HEK293 (cell line): ENCODE data around the gene TTC7B.
A peak's percentile ranks its signal among the peaks of the same experiment; 100 is the strongest.
"Not testable (repeated sequence)": the region's sequence is repeated elsewhere in the genome, so short reads cannot be mapped to it uniquely, and the experiment has no call there.

ENCODE experiments used
- CTCF ChIA-PET: fragments of 350-600 bp; formaldehyde crosslinking; extraction: SDS; loops from one replicate; lab custom pipeline; 2021; ENCODE audit warnings: antibody characterized with exemption; lab: Yijun Ruan, JAX
- POLR2A ChIA-PET: fragments of 300-600 bp; formaldehyde crosslinking; extraction: SDS; loops from one replicate; lab custom pipeline; 2020; ENCODE audit warnings: antibody characterized with exemption, inconsistent platforms; lab: Yijun Ruan, JAX
- H3K27ac ChIP-seq: fragments of 200-500 bp; sonication (Bioruptor generic); 2 replicates; pipeline ENCODE4 v1.5.1; 2014; ENCODE audit warnings: low read depth, low read length, control low read depth, inconsistent platforms; ENCODE audit errors: extremely low read depth
- H3K36me3 ChIP-seq, 2 experiments: fragments of 200-500 bp in 1 of 2; sonication (Bioruptor generic) in 1 of 2; 1 replicate in 1 of 2; 2 replicates in 1 of 2; pipeline ENCODE4 v1.5.1; 2014 to 2017; ENCODE audit warnings: inconsistent platforms in 2 of 2, low read length in 2 of 2; ENCODE audit not compliant: control insufficient read depth in 2 of 2, insufficient read depth in 1 of 2
- H3K4me1 ChIP-seq: fragments of 200-500 bp; sonication (Bioruptor generic); 2 replicates; pipeline ENCODE4 v1.5.1; 2014; ENCODE audit warnings: mild to moderate bottlenecking, low read length, inconsistent platforms; ENCODE audit not compliant: control insufficient read depth, insufficient read depth
- H3K4me3 ChIP-seq: 2 replicates; pipeline ENCODE4 v1.5.1; 2011; ENCODE audit warnings: low read depth, mild to moderate bottlenecking, control low read depth, low read length, moderate library complexity
- H3K9me3 ChIP-seq: fragments of 200-500 bp; sonication (Bioruptor generic); 2 replicates; pipeline ENCODE4 v1.5.1; 2014; ENCODE audit warnings: low read depth, low read length, inconsistent platforms; ENCODE audit not compliant: control insufficient read depth, insufficient read depth
- AEBP2 ChIP-seq: fragments of 450-650 bp; formaldehyde crosslinking; IDR thresholded peaks from 2 replicates; pipeline ENCODE4 v1.5.1; 2016; ENCODE audit warnings: missing biosample characterization, missing genetic modification characterization, borderline replicate concordance
- EGR2 ChIP-seq: fragments of 450-650 bp; formaldehyde crosslinking; IDR thresholded peaks from 2 replicates; pipeline ENCODE4 v1.5.1; 2016; ENCODE audit warnings: low read depth, missing biosample characterization, missing genetic modification characterization
- MYNN ChIP-seq: fragments of 450-650 bp; formaldehyde crosslinking; IDR thresholded peaks from 2 replicates; pipeline ENCODE4 v1.5.1; 2016; ENCODE audit warnings: missing biosample characterization, missing genetic modification characterization, borderline replicate concordance
- SCRT1 ChIP-seq: fragments of 450-650 bp; formaldehyde crosslinking; IDR thresholded peaks from 2 replicates; pipeline ENCODE4 v1.5.1; 2016; ENCODE audit warnings: missing biosample characterization, missing genetic modification characterization, borderline replicate concordance
- ZNF132 ChIP-seq: fragments of 450-650 bp; formaldehyde crosslinking; IDR thresholded peaks from 2 replicates; pipeline ENCODE4 v1.5.1; 2017; ENCODE audit warnings: missing biosample characterization, missing genetic modification characterization, borderline replicate concordance
- ZNF184 ChIP-seq: fragments of 450-650 bp; IDR thresholded peaks from 2 replicates; pipeline ENCODE4 v1.5.1; 2018; ENCODE audit warnings: missing biosample characterization, mild to moderate bottlenecking, missing genetic modification characterization
- ZNF221 ChIP-seq: fragments of 450-650 bp; formaldehyde crosslinking; IDR thresholded peaks from 2 replicates; pipeline ENCODE4 v1.5.1; 2017; ENCODE audit warnings: missing biosample characterization, missing genetic modification characterization, borderline replicate concordance
- ZNF24 ChIP-seq: fragments of 450-650 bp; formaldehyde crosslinking; IDR thresholded peaks from 2 replicates; pipeline ENCODE4 v1.5.1; 2016; ENCODE audit warnings: missing biosample characterization, missing genetic modification characterization
- ZNF311 ChIP-seq: fragments of 450-650 bp; formaldehyde crosslinking; IDR thresholded peaks from 2 replicates; pipeline ENCODE4 v1.5.1; 2017; ENCODE audit warnings: missing biosample characterization, missing genetic modification characterization, borderline replicate concordance
- ZNF354C ChIP-seq: fragments of 450-650 bp; formaldehyde crosslinking; IDR thresholded peaks from 2 replicates; pipeline ENCODE4 v1.5.1; 2016; ENCODE audit warnings: missing biosample characterization, missing genetic modification characterization, low read depth, borderline replicate concordance
- ZNF473 ChIP-seq: fragments of 450-650 bp; formaldehyde crosslinking; IDR thresholded peaks from 2 replicates; pipeline ENCODE4 v1.5.1; 2017; ENCODE audit warnings: missing biosample characterization, missing genetic modification characterization
- ZNF521 ChIP-seq: fragments of 450-650 bp; formaldehyde crosslinking; IDR thresholded peaks from 2 replicates; pipeline ENCODE4 v1.5.1; 2017; ENCODE audit warnings: missing biosample characterization, mild to moderate bottlenecking, missing genetic modification characterization
- ZNF544 ChIP-seq: fragments of 450-650 bp; formaldehyde crosslinking; IDR thresholded peaks from 2 replicates; pipeline ENCODE4 v1.5.0; 2017; ENCODE audit warnings: missing biosample characterization, missing genetic modification characterization
- ZNF621 ChIP-seq: fragments of 450-650 bp; formaldehyde crosslinking; IDR thresholded peaks from 2 replicates; pipeline ENCODE4 v1.5.1; 2017; ENCODE audit warnings: missing biosample characterization, missing genetic modification characterization
- ZNF776 ChIP-seq: fragments of 450-650 bp; formaldehyde crosslinking; IDR thresholded peaks from 2 replicates; pipeline ENCODE4 v1.5.0; 2017; ENCODE audit warnings: missing biosample characterization, missing genetic modification characterization, borderline replicate concordance
- TF ChIP-seq, protein P1 (sequence below): fragments of 450-650 bp; formaldehyde crosslinking; IDR thresholded peaks from 2 replicates; pipeline ENCODE4 v1.5.1; 2016; ENCODE audit warnings: missing biosample characterization, missing genetic modification characterization
- TF ChIP-seq, protein P2 (sequence below): fragments of 450-650 bp; formaldehyde crosslinking; IDR thresholded peaks from 2 replicates; pipeline ENCODE4 v1.5.1; 2016; ENCODE audit warnings: missing biosample characterization, missing genetic modification characterization
- TF ChIP-seq, protein P3 (sequence below): sonication (generic); formaldehyde crosslinking; IDR thresholded peaks from 2 replicates; pipeline ENCODE4 v1.8.1; 2022; ENCODE audit warnings: mild to moderate bottlenecking, moderate library complexity, missing genetic modification reagents
- TF ChIP-seq, protein P4 (sequence below): fragments of 450-650 bp; formaldehyde crosslinking; IDR thresholded peaks from 2 replicates; pipeline ENCODE4 v1.5.1; 2016; ENCODE audit warnings: missing biosample characterization, missing genetic modification characterization

The TTC7B gene

DNA sequence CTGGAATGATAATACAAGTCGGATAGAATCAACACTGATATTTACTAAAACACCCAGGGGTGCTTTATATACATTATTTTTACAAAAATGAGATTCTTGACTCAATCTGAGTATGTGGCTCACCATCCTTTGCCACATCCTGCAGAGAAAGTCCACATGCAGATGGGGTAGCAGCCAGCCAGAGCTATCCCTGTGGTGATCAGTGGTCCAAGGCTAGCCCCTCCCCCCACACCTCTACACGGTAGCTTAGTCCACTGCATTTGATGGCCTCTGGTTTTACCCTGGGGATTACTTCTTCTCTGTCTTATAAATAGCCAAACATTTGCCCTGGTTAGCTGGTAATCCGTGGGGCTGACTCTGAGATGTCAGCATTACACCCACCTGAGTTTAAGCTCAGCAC, 28.1 kb upstream of the TTC7B start:
- no peaks in the 10 kb centered on the region for H3K9me3 ChIP-seq
- TF ChIP-seq, protein P1, sequence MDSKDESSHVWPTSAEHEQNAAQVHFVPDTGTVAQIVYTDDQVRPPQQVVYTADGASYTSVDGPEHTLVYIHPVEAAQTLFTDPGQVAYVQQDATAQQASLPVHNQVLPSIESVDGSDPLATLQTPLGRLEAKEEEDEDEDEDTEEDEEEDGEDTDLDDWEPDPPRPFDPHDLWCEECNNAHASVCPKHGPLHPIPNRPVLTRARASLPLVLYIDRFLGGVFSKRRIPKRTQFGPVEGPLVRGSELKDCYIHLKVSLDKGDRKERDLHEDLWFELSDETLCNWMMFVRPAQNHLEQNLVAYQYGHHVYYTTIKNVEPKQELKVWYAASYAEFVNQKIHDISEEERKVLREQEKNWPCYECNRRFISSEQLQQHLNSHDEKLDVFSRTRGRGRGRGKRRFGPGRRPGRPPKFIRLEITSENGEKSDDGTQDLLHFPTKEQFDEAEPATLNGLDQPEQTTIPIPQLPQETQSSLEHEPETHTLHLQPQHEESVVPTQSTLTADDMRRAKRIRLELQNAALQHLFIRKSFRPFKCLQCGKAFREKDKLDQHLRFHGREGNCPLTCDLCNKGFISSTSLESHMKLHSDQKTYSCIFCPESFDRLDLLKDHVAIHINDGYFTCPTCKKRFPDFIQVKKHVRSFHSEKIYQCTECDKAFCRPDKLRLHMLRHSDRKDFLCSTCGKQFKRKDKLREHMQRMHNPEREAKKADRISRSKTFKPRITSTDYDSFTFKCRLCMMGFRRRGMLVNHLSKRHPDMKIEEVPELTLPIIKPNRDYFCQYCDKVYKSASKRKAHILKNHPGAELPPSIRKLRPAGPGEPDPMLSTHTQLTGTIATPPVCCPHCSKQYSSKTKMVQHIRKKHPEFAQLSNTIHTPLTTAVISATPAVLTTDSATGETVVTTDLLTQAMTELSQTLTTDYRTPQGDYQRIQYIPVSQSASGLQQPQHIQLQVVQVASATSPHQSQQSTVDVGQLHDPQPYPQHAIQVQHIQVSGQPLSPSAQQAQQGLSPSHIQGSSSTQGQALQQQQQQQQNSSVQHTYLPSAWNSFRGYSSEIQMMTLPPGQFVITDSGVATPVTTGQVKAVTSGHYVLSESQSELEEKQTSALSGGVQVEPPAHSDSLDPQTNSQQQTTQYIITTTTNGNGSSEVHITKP (tag by site-specific recombination): peak; percentile 37; the same call in 1 of the 2 replicates
- TF ChIP-seq ZNF544: no peak
- TF ChIP-seq, all 188 proteins: peak for 1
- ChIA-PET POLR2A (no interaction called here), CTCF (interaction anchor here (1.2 kb wide), 1 partner anchor 190 kb away, joined by 3 read pairs; no protein-coding TSS in a partner anchor)
- H3K4me1 ChIP-seq: no peaks in the 10 kb centered on the region
- H3K4me3 ChIP-seq: no peak overlapping the region
- H3K36me3 ChIP-seq: no peaks in the 10 kb centered on the region
- H3K27ac ChIP-seq: no peak overlapping the region

- Histone ChIP-seq H3K9me3 (no peaks in the 10 kb centered on the region), H3K4me1 (no peaks in the 10 kb centered on the region)
- TF ChIP-seq ZNF354C (tag by site-specific recombination): no peak
- TF ChIP-seq EGR2 (tag by site-specific recombination): no peak
- TF ChIP-seq ZNF184 (tag by site-specific recombination): no peak
- no peak for TF ChIP-seq ZNF521 (tag by site-specific recombination)
- TF ChIP-seq MYNN (tag by site-specific recombination): no peak
- TF ChIP-seq, protein P2, sequence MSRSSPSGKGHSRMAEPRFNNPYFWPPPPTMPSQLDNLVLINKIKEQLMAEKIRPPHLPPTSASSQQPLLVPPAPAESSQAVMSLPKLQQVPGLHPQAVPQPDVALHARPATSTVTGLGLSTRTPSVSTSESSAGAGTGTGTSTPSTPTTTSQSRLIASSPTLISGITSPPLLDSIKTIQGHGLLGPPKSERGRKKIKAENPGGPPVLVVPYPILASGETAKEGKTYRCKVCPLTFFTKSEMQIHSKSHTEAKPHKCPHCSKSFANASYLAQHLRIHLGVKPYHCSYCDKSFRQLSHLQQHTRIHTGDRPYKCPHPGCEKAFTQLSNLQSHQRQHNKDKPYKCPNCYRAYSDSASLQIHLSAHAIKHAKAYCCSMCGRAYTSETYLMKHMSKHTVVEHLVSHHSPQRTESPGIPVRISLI (tag by site-specific recombination): no peak
- TF ChIP-seq AEBP2 (tag by site-specific recombination): no peak
- no peak for TF ChIP-seq ZNF24 (tag by site-specific recombination)
- no peak for TF ChIP-seq ZNF473 (tag by site-specific recombination)
- no peak for TF ChIP-seq ZNF776 (tag by site-specific recombination)
- TF ChIP-seq, protein P3, sequence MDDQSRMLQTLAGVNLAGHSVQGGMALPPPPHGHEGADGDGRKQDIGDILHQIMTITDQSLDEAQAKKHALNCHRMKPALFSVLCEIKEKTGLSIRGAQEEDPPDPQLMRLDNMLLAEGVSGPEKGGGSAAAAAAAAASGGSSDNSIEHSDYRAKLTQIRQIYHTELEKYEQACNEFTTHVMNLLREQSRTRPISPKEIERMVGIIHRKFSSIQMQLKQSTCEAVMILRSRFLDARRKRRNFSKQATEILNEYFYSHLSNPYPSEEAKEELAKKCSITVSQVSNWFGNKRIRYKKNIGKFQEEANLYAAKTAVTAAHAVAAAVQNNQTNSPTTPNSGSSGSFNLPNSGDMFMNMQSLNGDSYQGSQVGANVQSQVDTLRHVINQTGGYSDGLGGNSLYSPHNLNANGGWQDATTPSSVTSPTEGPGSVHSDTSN (CRISPR knock-in tag): no peak
- TF ChIP-seq ZNF311 (tag by site-specific recombination): no peak
- TF ChIP-seq ZNF132 (tag by site-specific recombination): no peak
- no peak for TF ChIP-seq SCRT1 (tag by site-specific recombination)
- TF ChIP-seq, protein P4, sequence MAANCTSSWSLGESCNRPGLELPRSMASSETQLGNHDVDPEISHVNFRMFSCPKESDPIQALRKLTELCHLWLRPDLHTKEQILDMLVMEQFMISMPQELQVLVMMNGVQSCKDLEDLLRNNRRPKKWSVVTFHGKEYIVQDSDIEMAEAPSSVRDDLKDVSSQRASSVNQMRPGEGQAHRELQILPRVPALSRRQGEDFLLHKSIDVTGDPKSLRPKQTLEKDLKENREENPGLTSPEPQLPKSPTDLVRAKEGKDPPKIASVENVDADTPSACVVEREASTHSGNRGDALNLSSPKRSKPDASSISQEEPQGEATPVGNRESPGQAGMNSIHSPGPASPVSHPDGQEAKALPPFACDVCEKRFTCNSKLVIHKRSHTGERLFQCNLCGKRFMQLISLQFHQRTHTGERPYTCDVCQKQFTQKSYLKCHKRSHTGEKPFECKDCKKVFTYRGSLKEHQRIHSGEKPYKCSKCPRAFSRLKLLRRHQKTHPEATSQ: no peak
- TF ChIP-seq ZNF221 (tag by site-specific recombination): no peak
- TF ChIP-seq ZNF621 (tag by site-specific recombination): no peak
- TF ChIP-seq, all 188 proteins: peak for 0
- H3K4me3 ChIP-seq: no peak overlapping the region
- POLR2A ChIA-PET: no interaction called here
- CTCF ChIA-PET: interaction anchor here (0.6 kb wide), 1 partner anchor 86 kb away, joined by 3 read pairs; no protein-coding TSS in a partner anchor
- H3K36me3 ChIP-seq: no peaks in the 10 kb centered on the region
- no peak overlapping the region for H3K27ac ChIP-seq
These were observed 26.5 kb upstream of the TTC7B start for GRCh38 chr14:90842726-90843125.

DNA sequence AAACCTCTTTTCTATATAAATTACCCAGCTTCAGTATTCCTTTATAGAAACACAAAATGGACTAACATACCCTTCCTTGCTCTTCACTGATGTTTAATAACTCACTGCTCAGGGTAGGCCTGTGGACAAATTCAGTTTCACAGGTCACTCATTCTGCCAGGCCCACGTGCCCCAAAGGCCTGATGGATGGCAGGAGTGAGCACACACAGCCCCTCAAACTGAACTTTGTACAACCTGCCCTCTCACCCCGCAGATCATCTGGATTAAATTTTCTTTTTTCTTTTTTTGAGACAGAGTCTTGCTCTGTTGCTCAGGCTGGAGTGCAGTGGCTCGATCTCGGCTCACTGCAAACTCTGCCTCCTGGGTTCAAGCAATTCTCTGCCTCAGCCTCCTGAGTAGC, 24.4 kb upstream of the TTC7B start:
- POLR2A ChIA-PET, H3K4me1 ChIP-seq, H3K9me3 ChIP-seq, H3K27ac ChIP-seq, H3K4me3 ChIP-seq, H3K36me3 ChIP-seq: not testable (repeated sequence)
- CTCF ChIA-PET: interaction anchor here (1.1 kb wide), 1 partner anchor 82 kb away, joined by 4 read pairs; no protein-coding TSS in a partner anchor
